Activated CD4-positive, alpha-beta T cell treated with anti-CD3 and anti-CD28 coated beads, Interleukin-2, amount 10 ng/mL, durations not matched to agents 7 days and 5 days (primary cell): ENCODE data around the gene MCL1. TPM values are rescaled to one million over a fixed set of nuclear protein-coding genes. Genes with fewer than 3 reads are reported as not detected.
"Not testable (repeated sequence)": the region's sequence is repeated elsewhere in the genome, so short reads cannot be mapped to it uniquely, and the experiment has no call there.

ENCODE experiments used
- CTCF ChIA-PET: fragments of 350-600 bp; sonication (Branson Sonifier 250); formaldehyde crosslinking; loops from one replicate; lab custom pipeline; 2021; ENCODE audit warnings: antibody characterized with exemption; lab: Charles Lee
- POLR2A ChIA-PET: fragments of 350-600 bp; sonication (Branson Sonifier 250); formaldehyde crosslinking; loops from one replicate; lab custom pipeline; 2021; ENCODE audit warnings: antibody characterized with exemption; lab: Charles Lee
- DNase-seq: peaks from one replicate; pipeline ENCODE4 v3.0.0-alpha.2; 2020
- H3K27ac Mint-ChIP-seq: one replicate; pipeline ENCODE4 v1.8.0; 2021; ENCODE audit warnings: mild to moderate bottlenecking, moderate library complexity, mixed read lengths
- H3K27me3 Mint-ChIP-seq: one replicate; pipeline ENCODE4 v1.8.0; 2021; ENCODE audit warnings: mixed read lengths
- H3K36me3 Mint-ChIP-seq: one replicate; pipeline ENCODE4 v1.8.0; 2021; ENCODE audit warnings: low read depth, mixed read lengths
- H3K4me1 Mint-ChIP-seq: one replicate; pipeline ENCODE4 v1.8.0; 2021; ENCODE audit warnings: mixed read lengths
- H3K4me3 Mint-ChIP-seq: one replicate; pipeline ENCODE4 v1.8.0; 2021; ENCODE audit warnings: mild to moderate bottlenecking, moderate library complexity, mixed read lengths
- H3K9me3 Mint-ChIP-seq: one replicate; pipeline ENCODE4 v1.8.0; 2021; ENCODE audit warnings: mixed read lengths
- total RNA-seq, 2 experiments: library from RNA; stranded (reverse); gene quantifications; one replicate each; pipeline ENCODE4 v1.2.3, GENCODE V29; 2021

Gene MCL1
- total RNA-seq, 2 experiments from 2014 or later, result 260 to 311 TPM

GRCh38 chr1:150615346-150616201 lies 36.2 kb upstream of the MCL1 start:
- CTCF ChIA-PET, result interaction anchor here (0.6 to 2.0 kb wide), 6 partner anchors 11 to 56 kb away, joined by 3 to 9 read pairs (median 5); partner anchors contain the start of genes ENSA and MCL1
- Mint-ChIP-seq H3K36me3 (peaks cover 52% of the 10 kb centered on the region), H3K4me1 (peaks cover 69% of the 10 kb centered on the region), H3K27me3 (no peaks in the 10 kb centered on the region), H3K4me3 (no peak overlapping the region), H3K27ac (peak overlapping the region; percentile 79), H3K9me3 (no peaks in the 10 kb centered on the region)
- no peak for DNase-seq
- POLR2A ChIA-PET, result interaction anchor here (0.7 to 1.3 kb wide), 2 partner anchors 36 to 39 kb away, joined by 4 to 5 read pairs; partner anchors contain the start of gene MCL1

GRCh38 chr1:150613061-150613920 lies 33.9 kb upstream of the MCL1 start:
- H3K36me3 Mint-ChIP-seq, result peaks cover 39% of the 10 kb centered on the region
- H3K9me3 Mint-ChIP-seq, result no peaks in the 10 kb centered on the region
- H3K27me3 Mint-ChIP-seq, result no peaks in the 10 kb centered on the region
- H3K4me3 Mint-ChIP-seq, result peak overlapping the region; percentile 55
- peak overlapping the region; percentile 85 for H3K27ac Mint-ChIP-seq
- ChIA-PET CTCF (interaction anchor here (0.9 to 1.8 kb wide), 3 partner anchors 8 to 53 kb away, joined by 3 to 5 read pairs (median 4); no protein-coding TSS in a partner anchor), POLR2A (interaction anchor here (0.8 to 1.1 kb wide), 2 partner anchors 34 to 50 kb away, joined by 4 to 6 read pairs; partner anchors contain the start of gene MCL1)
- peak; percentile 49 for DNase-seq
- H3K4me1 Mint-ChIP-seq, result peaks cover 58% of the 10 kb centered on the region

GRCh38 chr1:150612014-150612345 lies 32.6 kb upstream of the MCL1 start:
- Mint-ChIP-seq H3K27me3 (no peaks in the 10 kb centered on the region), H3K9me3 (no peaks in the 10 kb centered on the region), H3K27ac (peak overlapping the region; percentile 85), H3K4me1 (peaks cover 56% of the 10 kb centered on the region), H3K36me3 (peaks cover 34% of the 10 kb centered on the region), H3K4me3 (no peak overlapping the region)
- DNase-seq, result no peak
- ChIA-PET CTCF (interaction anchor here (0.7 to 1.5 kb wide), 4 partner anchors 8 to 89 kb away, joined by 3 to 4 read pairs (median 4); no protein-coding TSS in a partner anchor), POLR2A (interaction anchor here (0.5 to 1.0 kb wide), 3 partner anchors 12 to 44 kb away, joined by 3 to 5 read pairs (median 5); no protein-coding TSS in a partner anchor)

GRCh38 chr1:150610576-150610975 lies 31.2 kb upstream of the MCL1 start:
- Mint-ChIP-seq H3K27me3 (no peaks in the 10 kb centered on the region), H3K9me3 (no peaks in the 10 kb centered on the region), H3K36me3 (peaks cover 28% of the 10 kb centered on the region), H3K27ac (peak overlapping the region; percentile 46), H3K4me3 (no peak overlapping the region), H3K4me1 (peaks cover 45% of the 10 kb centered on the region)
- no peak for DNase-seq
- ChIA-PET POLR2A (no interaction called here), CTCF (interaction anchor here (1.5 to 2.2 kb wide), 3 partner anchors 19 to 50 kb away, joined by 3 to 6 read pairs (median 4); partner anchors contain the start of gene ENSA)

GRCh38 chr1:150609732-150610131 lies 30.3 kb upstream of the MCL1 start:
- no peaks in the 10 kb centered on the region for H3K9me3 Mint-ChIP-seq
- ChIA-PET CTCF (interaction anchor here (0.6 to 2.7 kb wide), 7 partner anchors 16 to 761 kb away, joined by 3 to 10 read pairs (median 4); partner anchors contain the start of gene MCL1), POLR2A (no interaction called here)
- H3K27me3 Mint-ChIP-seq, result no peaks in the 10 kb centered on the region
- H3K36me3 Mint-ChIP-seq, result peaks cover 21% of the 10 kb centered on the region
- H3K27ac Mint-ChIP-seq, result no peak overlapping the region
- H3K4me1 Mint-ChIP-seq, result peaks cover 39% of the 10 kb centered on the region
- DNase-seq, result no peak
- no peak overlapping the region for H3K4me3 Mint-ChIP-seq

GRCh38 chr1:150606463-150607142 lies 27.2 kb upstream of the MCL1 start:
- Mint-ChIP-seq H3K4me1 (peaks cover 24% of the 10 kb centered on the region), H3K9me3 (no peaks in the 10 kb centered on the region), H3K27me3 (no peaks in the 10 kb centered on the region), H3K27ac (no peak overlapping the region), H3K4me3 (no peak overlapping the region), H3K36me3 (peaks cover 10% of the 10 kb centered on the region)
- no peak for DNase-seq
- ChIA-PET POLR2A (no interaction called here), CTCF (interaction anchor here (0.8 to 1.4 kb wide), 2 partner anchors 12 to 46 kb away, joined by 3 read pairs; no protein-coding TSS in a partner anchor)

GRCh38 chr1:150605451-150605731 lies 26.0 kb upstream of the MCL1 start:
- not testable (repeated sequence) for H3K9me3 Mint-ChIP-seq, H3K27me3 Mint-ChIP-seq, DNase-seq, H3K27ac Mint-ChIP-seq, H3K4me3 Mint-ChIP-seq
- peaks cover 17% of the 10 kb centered on the region for H3K4me1 Mint-ChIP-seq
- peaks cover 13% of the 10 kb centered on the region for H3K36me3 Mint-ChIP-seq
- ChIA-PET CTCF (interaction anchor here (0.5 to 1.4 kb wide), 6 partner anchors 9 to 147 kb away, joined by 3 to 5 read pairs (median 3); no protein-coding TSS in a partner anchor), POLR2A (interaction anchor here (0.7 kb wide), 1 partner anchor 42 kb away, joined by 4 read pairs; no protein-coding TSS in a partner anchor)

- no peak for DNase-seq
- CTCF ChIA-PET, result interaction anchor here (1.1 to 1.4 kb wide), 3 partner anchors 10 to 43 kb away, joined by 3 to 4 read pairs (median 4); no protein-coding TSS in a partner anchor
- Mint-ChIP-seq H3K4me1 (peaks cover 13% of the 10 kb centered on the region), H3K27ac (no peak overlapping the region), H3K9me3 (no peaks in the 10 kb centered on the region), H3K36me3 (peaks cover 19% of the 10 kb centered on the region), H3K4me3 (no peak overlapping the region), H3K27me3 (no peaks in the 10 kb centered on the region)
- POLR2A ChIA-PET, result no interaction called here
These were observed 24.8 kb upstream of the MCL1 start for GRCh38 chr1:150604226-150604588.

- no peak overlapping the region for H3K27ac Mint-ChIP-seq
- CTCF ChIA-PET, result interaction anchor here (1.0 to 1.4 kb wide), 3 partner anchors 10 to 42 kb away, joined by 4 to 5 read pairs (median 4); no protein-coding TSS in a partner anchor
- H3K4me1 Mint-ChIP-seq, result peaks cover 13% of the 10 kb centered on the region
- no peak for DNase-seq
- no peaks in the 10 kb centered on the region for H3K27me3 Mint-ChIP-seq
- peaks cover 19% of the 10 kb centered on the region for H3K36me3 Mint-ChIP-seq
- H3K4me3 Mint-ChIP-seq, result no peak overlapping the region
- POLR2A ChIA-PET, result no interaction called here
- no peaks in the 10 kb centered on the region for H3K9me3 Mint-ChIP-seq
These were observed 24.3 kb upstream of the MCL1 start for GRCh38 chr1:150603711-150604110.

GRCh38 chr1:150602372-150602771 lies 23.0 kb upstream of the MCL1 start:
- POLR2A ChIA-PET, H3K9me3 Mint-ChIP-seq: not testable (repeated sequence)
- CTCF ChIA-PET, result interaction anchor here (0.6 to 1.0 kb wide), 2 partner anchors 9 to 165 kb away, joined by 3 to 4 read pairs; no protein-coding TSS in a partner anchor

GRCh38 chr1:150601540-150601939 lies 22.1 kb upstream of the MCL1 start:
- Mint-ChIP-seq H3K4me1 (peaks cover 15% of the 10 kb centered on the region), H3K27me3 (no peaks in the 10 kb centered on the region), H3K4me3 (no peak overlapping the region), H3K9me3 (no peaks in the 10 kb centered on the region), H3K27ac (no peak overlapping the region), H3K36me3 (peaks cover 17% of the 10 kb centered on the region)
- DNase-seq, result no peak
- ChIA-PET CTCF (interaction anchor here (1.0 kb wide), 1 partner anchor 10 kb away, joined by 3 read pairs; no protein-coding TSS in a partner anchor), POLR2A (no interaction called here)

More at GRCh38 chr1:150602372-150602771, 23.0 kb upstream of the MCL1 start:
- H3K4me3 Mint-ChIP-seq, H3K27ac Mint-ChIP-seq, H3K27me3 Mint-ChIP-seq, DNase-seq: not testable (repeated sequence)
- Mint-ChIP-seq H3K36me3 (peaks cover 19% of the 10 kb centered on the region), H3K4me1 (peaks cover 16% of the 10 kb centered on the region)
